Stimulated activated CD4-positive, alpha-beta T cell treated with anti-CD3 and anti-CD28 coated beads, Interleukin-4, amount 100 ng/mL, for 48 hours (primary cell): Measurements from ENCODE around the gene MYLK4.

Experiments used
- DNase-seq, 2 donors: peaks; one replicate each; pipeline ENCODE4 v3.0.0-alpha.2; 2020; ENCODE audit warnings: low read depth in 2 of 2

MYLK4 gene

GRCh38 chr6:2633736-2634135, 117.0 kb downstream of the MYLK4 start:
- DNase-seq, result no peak

- no peak for DNase-seq
These were observed 117.6 kb downstream of the MYLK4 start for GRCh38 chr6:2632976-2633584.

GRCh38 chr6:2632368-2632767, 118.4 kb downstream of the MYLK4 start:
- no peak for DNase-seq

GRCh38 chr6:2630891-2631571, 119.7 kb downstream of the MYLK4 start:
- no peak for DNase-seq

- no peak for DNase-seq
These were observed 120.4 kb downstream of the MYLK4 start for GRCh38 chr6:2630359-2630758.

GRCh38 chr6:2626401-2626800, 124.3 kb downstream of the MYLK4 start:
- no peak for DNase-seq

GRCh38 chr6:2625581-2625980, 125.1 kb downstream of the MYLK4 start:
- no peak for DNase-seq

GRCh38 chr6:2624177-2624576, 126.5 kb downstream of the MYLK4 start:
- no peak for DNase-seq

- no peak for DNase-seq
These were observed 127.4 kb downstream of the MYLK4 start for GRCh38 chr6:2623295-2623694.

GRCh38 chr6:2622671-2623070, 128.1 kb downstream of the MYLK4 start:
- DNase-seq, result no peak

- DNase-seq, result no peak
These were observed 131.1 kb downstream of the MYLK4 start for GRCh38 chr6:2619651-2620050.

GRCh38 chr6:2617729-2618128, 133.0 kb downstream of the MYLK4 start:
- no peak for DNase-seq

- DNase-seq, result no peak
These were observed 133.9 kb downstream of the MYLK4 start for GRCh38 chr6:2616811-2617210.

- no peak for DNase-seq
These were observed 135.5 kb downstream of the MYLK4 start for GRCh38 chr6:2615251-2615650.

- no peak for DNase-seq
These were observed 135.9 kb downstream of the MYLK4 start for GRCh38 chr6:2614846-2615245.

GRCh38 chr6:2614155-2614554, 136.6 kb downstream of the MYLK4 start:
- DNase-seq, result no peak
